ENCODE results near the gene PACS2.

DNA sequence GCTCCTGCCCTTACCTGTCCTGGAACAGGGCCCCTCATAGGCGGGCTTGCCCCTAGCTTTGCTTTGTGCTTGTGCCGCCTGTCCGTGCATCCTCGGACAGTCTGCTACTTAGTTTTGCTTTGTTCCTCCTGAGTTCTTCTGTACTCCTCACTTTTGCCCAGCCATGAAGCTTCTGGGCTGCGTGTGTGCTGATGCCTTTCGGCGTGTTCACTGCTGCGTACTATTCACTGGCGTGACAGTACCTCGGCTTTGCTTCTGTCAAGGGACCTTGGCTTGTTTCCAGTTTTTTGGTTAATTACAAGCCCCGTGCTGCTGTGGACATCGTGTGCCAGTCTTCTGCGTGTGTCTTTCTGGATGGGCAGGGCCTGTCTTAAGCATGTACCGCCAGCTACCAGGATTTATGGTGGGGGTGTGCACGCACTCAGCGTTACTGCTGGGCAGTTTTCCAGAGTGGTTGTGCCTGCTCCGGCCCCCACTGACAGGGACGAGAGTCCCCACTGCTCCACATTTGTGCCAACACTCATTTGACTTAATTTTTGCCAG, 2.5 kb downstream of the PACS2 start:
- TF ChIP-seq, protein P1, sequence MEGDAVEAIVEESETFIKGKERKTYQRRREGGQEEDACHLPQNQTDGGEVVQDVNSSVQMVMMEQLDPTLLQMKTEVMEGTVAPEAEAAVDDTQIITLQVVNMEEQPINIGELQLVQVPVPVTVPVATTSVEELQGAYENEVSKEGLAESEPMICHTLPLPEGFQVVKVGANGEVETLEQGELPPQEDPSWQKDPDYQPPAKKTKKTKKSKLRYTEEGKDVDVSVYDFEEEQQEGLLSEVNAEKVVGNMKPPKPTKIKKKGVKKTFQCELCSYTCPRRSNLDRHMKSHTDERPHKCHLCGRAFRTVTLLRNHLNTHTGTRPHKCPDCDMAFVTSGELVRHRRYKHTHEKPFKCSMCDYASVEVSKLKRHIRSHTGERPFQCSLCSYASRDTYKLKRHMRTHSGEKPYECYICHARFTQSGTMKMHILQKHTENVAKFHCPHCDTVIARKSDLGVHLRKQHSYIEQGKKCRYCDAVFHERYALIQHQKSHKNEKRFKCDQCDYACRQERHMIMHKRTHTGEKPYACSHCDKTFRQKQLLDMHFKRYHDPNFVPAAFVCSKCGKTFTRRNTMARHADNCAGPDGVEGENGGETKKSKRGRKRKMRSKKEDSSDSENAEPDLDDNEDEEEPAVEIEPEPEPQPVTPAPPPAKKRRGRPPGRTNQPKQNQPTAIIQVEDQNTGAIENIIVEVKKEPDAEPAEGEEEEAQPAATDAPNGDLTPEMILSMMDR (IDR thresholded peaks at IDR 0.05): no peak
- TF ChIP-seq POLR2A (IDR thresholded peaks at IDR 0.05) (no peak), POLR2AphosphoS5 (IDR thresholded peaks at IDR 0.05) (no peak)

All from breast epithelium (tissue), 3 donors.